NB4 (cell line): Measurements from ENCODE around the gene MMP25.

Experiments used
- DNase-seq: peaks from one replicate; pipeline ENCODE4 v3.0.0; 2010; ENCODE audit warnings: low read depth
- H3K4me3 ChIP-seq: one replicate; pipeline ENCODE4 v1.5.1; 2011; ENCODE audit warnings: mild to moderate bottlenecking, low read depth, low read length, moderate library complexity
- MAX ChIP-seq: IDR thresholded peaks from 2 replicates; pipeline ENCODE4 v1.6.1; 2011; ENCODE audit warnings: low read depth, low read length
- MYC ChIP-seq: IDR thresholded peaks from 2 replicates; pipeline ENCODE4 v1.6.1; 2011; ENCODE audit warnings: low read depth, low read length
- POLR2A ChIP-seq: IDR thresholded peaks from 2 replicates; pipeline ENCODE4 v1.6.1; 2011; ENCODE audit warnings: mild to moderate bottlenecking; ENCODE audit not compliant: insufficient read length; ENCODE audit errors: extremely low read depth
- TF ChIP-seq, protein P1 (sequence below): IDR thresholded peaks from one replicate; pipeline ENCODE4 v1.5.1; 2012; ENCODE audit warnings: low read depth, low read length

Gene MMP25

GRCh38 chr16:3025032-3026002 lies 21.0 kb upstream of the MMP25 start:
- TF ChIP-seq POLR2A, result no peak
- TF ChIP-seq MAX, result no peak
- TF ChIP-seq, protein P1, sequence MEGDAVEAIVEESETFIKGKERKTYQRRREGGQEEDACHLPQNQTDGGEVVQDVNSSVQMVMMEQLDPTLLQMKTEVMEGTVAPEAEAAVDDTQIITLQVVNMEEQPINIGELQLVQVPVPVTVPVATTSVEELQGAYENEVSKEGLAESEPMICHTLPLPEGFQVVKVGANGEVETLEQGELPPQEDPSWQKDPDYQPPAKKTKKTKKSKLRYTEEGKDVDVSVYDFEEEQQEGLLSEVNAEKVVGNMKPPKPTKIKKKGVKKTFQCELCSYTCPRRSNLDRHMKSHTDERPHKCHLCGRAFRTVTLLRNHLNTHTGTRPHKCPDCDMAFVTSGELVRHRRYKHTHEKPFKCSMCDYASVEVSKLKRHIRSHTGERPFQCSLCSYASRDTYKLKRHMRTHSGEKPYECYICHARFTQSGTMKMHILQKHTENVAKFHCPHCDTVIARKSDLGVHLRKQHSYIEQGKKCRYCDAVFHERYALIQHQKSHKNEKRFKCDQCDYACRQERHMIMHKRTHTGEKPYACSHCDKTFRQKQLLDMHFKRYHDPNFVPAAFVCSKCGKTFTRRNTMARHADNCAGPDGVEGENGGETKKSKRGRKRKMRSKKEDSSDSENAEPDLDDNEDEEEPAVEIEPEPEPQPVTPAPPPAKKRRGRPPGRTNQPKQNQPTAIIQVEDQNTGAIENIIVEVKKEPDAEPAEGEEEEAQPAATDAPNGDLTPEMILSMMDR, result no peak
- no peak for TF ChIP-seq MYC
- no peak for DNase-seq

GRCh38 chr16:3026003-3026378 lies 20.4 kb upstream of the MMP25 start:
- DNase-seq, result no peak
- H3K4me3 ChIP-seq, result no peak overlapping the region
- TF ChIP-seq MYC, result no peak
- no peak for TF ChIP-seq POLR2A
- TF ChIP-seq, protein P1, result no peak
- no peak for TF ChIP-seq MAX

More at GRCh38 chr16:3025032-3026002, 21.0 kb upstream of the MMP25 start:
- H3K4me3 ChIP-seq, result peak overlapping the region; percentile 71

- H3K4me3 ChIP-seq, result no peak overlapping the region
- no peak for TF ChIP-seq MYC
- no peak for TF ChIP-seq MAX
- no peak for TF ChIP-seq POLR2A
- TF ChIP-seq, protein P1, result no peak
- no peak for DNase-seq
These were observed 19.5 kb upstream of the MMP25 start for GRCh38 chr16:3026609-3027488.

DNA sequence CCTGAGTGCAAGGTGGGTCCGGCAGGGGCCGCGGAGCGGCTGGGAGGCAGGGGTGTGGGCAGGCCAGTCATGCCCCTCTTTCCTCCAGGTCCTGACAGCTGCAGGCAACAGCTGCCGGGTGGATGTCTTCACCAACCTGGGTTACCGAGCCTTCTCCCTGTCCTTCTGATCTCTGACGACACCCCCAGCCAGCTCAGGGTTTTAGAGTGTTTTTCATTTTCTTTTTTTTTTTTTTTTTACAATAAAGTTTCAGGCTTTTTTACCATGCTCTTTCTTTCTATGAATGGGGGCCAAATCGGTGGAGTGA lies 18.9 kb upstream of the MMP25 start:
- H3K4me3 ChIP-seq, result no peak overlapping the region
- TF ChIP-seq MYC (no peak), POLR2A (no peak), MAX (no peak)
- TF ChIP-seq, protein P1, result no peak

GRCh38 chr16:3027983-3028715 lies 18.2 kb upstream of the MMP25 start:
- DNase-seq, result peak; percentile 86
- no peak overlapping the region for H3K4me3 ChIP-seq

More for the DNA sequence above, 18.9 kb upstream of the MMP25 start:
- no peak for DNase-seq

More at GRCh38 chr16:3027983-3028715, 18.2 kb upstream of the MMP25 start:
- TF ChIP-seq, protein P1, result peak; percentile 68
- peak; percentile 43; the same call in 1 of the 2 replicates for TF ChIP-seq MAX
- no peak for TF ChIP-seq POLR2A
- no peak for TF ChIP-seq MYC
